ENCODE data around the gene ZNF281. TPM values are rescaled to one million over a fixed set of nuclear protein-coding genes. Genes with fewer than 3 reads are reported as not detected.
"Not testable (repeated sequence)": the region's sequence is repeated elsewhere in the genome, so short reads cannot be mapped to it uniquely, and the experiment has no call there.

The ZNF281 gene
- total RNA-seq, 1 experiment from 2014 or later, result 17.7 TPM

DNA sequence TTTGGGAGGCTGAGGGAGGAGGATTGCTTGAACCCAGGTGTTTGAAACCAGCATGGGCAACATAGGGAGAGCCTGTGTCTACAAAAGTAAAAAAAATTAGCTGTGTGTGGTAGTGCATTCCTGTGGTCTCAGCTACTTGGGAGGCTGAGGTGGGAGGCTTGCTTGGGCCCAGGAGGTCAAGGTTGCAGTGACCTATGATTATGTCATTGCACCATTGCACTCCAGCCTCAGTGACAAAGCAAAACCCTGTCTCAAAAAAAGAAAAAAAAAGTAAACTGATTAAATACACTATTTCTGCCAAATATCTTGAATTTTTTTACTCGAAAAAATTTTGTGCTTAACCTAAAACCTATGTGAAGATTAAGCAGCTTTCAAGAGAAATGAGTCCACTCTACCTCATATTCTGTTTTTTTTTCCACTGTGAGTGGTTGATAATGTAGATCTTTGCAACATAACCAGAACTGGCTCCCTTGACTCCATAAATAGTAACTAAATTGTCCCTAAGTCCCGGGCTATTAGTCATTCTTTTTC lies 19.4 kb upstream of the ZNF281 start:
- peak; percentile 82 for DNase-seq (ENCODE audit: low read depth)

GRCh38 chr1:200428482-200429205 lies 18.8 kb upstream of the ZNF281 start:
- DNase-seq (ENCODE audit: low read depth), result no peak

DNA sequence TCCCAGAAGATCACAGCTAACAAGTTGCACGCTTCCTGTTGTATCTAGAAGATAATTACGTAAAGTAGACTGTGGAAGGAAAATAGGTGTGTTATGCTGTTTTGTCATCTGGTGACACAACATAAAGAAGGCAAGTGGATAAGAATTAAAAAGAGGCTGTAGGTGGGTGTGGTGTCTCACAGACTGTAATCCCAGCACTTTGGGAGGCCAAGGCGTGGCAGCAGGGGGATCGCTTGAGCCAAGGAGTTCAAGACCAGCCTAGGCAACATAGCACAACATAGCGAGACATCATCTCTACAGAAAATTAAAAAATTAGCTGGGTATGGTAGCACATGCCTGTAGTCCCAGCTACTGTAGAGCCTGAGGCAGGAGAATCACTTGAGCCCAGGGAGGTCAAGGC lies 17.9 kb upstream of the ZNF281 start:
- no peak for DNase-seq (ENCODE audit: low read depth)

GRCh38 chr1:200426196-200426595 lies 16.4 kb upstream of the ZNF281 start:
- no peak for DNase-seq (ENCODE audit: low read depth)

- no peak for DNase-seq (ENCODE audit: low read depth)
These were observed 13.4 kb upstream of the ZNF281 start for GRCh38 chr1:200423235-200423634.

- DNase-seq (ENCODE audit: low read depth), result no peak
These were observed 12.4 kb upstream of the ZNF281 start for GRCh38 chr1:200422211-200422610.

GRCh38 chr1:200415789-200416593 lies 6.2 kb upstream of the ZNF281 start:
- peak; percentile 93 for DNase-seq (ENCODE audit: low read depth)

- DNase-seq (ENCODE audit: low read depth), result no peak
These were observed 5.4 kb upstream of the ZNF281 start for GRCh38 chr1:200415227-200415626.

DNA sequence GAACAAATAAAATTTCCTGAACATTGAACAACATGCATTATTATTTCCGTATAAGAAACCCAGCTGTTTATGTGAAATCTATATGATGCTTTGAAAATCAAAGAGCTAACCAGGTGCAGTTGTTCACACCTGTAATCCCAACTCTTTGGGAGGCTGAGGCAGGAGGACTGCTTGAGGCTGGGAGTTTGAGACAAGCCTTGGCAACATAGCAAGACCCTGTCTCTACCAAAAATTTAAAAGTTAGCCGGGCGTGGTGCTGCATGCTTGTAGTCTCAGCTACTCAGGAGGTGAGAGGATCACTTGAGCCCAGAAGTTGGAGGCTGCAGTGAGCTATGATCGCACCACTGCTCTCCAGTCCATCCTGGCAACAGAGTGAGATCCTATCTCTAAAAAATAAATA lies 4.8 kb upstream of the ZNF281 start:
- DNase-seq (ENCODE audit: low read depth), result no peak

DNA sequence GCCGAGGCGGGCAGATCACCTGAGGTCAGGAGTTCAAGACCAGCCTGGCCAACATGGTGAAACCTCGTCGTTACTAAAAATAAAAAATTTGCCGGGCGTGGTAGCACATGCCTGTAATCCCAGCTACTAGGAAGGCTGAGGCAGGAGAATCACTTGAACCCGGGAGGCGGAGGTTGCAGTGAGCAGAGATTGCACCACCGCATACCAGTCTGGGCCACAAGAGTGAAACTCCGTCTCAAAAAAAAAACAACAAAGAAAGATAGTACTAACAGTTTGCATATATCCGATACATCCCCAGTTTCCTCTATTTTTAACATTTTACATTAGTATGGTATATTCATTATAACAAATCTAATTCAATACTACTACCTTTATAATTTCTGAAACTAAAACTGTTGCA lies 3.9 kb upstream of the ZNF281 start:
- DNase-seq (ENCODE audit: low read depth), result not testable (repeated sequence)

DNA sequence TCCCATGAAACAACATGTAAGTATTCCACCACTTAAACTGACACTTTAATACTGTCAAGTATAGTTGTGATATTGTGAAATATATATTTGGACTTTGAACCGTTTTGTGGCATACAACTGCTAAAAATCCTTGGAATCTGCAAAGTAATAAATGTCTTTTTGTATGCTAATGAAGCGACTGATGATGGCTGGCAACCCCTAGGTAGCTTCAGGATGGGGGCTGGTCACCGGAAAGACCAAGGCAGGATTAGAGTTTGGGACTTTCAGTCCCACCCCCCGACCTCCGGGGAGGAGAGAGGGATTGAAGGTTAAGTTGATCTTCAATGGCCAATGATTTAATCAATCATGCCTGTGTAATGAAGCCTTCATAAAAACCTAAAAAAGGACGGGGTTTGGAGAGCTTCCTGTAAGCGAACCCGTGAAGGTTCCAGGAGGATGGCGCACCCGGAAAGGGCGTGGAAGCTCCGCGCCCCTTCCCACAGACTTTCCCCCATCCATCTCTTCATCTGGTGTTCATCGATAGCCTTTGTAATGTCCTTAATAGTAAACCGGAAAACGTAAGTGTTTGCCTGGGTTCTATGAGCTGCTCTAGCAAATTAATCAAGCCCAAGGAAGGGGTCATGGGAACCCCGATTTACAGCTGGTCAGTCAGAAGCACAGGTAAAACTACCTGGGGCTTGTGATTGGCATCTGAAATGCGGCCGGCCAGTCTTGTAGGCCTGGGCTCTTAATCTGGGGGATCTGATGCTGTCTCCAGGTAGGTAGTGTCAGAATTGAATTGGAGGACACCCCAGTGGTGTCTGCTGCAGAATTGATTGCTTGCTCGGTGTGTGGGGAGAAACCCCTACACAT lies 1.8 kb upstream of the ZNF281 start:
- no peak for DNase-seq (ENCODE audit: low read depth)

DNA sequence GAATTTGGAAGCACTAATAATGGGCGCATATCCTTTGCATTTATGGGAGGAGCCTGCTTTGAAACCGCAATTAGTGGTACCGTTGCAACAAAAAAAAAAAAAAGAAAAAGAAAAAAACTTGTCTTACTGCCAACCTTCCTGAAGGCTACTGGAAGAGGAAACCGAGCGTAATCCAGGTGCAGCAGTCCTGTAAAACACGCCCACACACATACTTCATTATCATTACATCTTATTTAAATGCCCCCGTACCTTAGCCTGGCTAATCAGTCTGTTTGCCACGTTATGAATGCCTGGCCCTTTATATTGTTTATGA lies 686 bp upstream of the ZNF281 start:
- DNase-seq (ENCODE audit: low read depth), result peak; percentile 11

DNA sequence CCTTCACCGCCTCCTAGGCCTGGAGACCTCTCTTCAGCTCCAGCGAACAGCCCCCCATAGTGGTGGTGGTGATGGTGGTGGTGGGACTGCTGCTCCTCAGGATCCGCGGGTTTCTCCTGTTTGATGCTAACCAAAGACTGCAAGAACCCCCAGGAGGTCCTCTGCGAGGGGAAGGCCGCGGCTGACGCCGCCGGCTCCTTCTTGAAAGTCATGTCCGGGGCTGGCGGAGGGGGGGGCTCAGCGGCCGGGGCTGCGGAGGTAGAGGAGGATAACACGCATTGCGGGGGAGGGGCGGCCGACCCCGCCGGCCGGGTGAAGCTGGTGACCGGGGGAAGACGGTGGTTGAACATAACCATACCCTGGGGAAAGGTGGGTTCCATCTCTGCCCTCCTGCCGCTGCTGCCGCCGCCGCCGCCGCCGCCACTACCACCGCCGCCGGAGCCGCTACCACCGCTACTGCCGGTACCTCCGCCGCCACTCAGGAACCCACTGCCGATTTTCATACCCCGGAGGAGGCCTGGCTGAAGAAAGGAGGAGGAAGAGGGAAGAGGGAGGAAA lies 554 bp downstream of the ZNF281 start:
- DNase-seq (ENCODE audit: low read depth), result no peak

- no peak for DNase-seq (ENCODE audit: low read depth)
These were observed 3.6 kb downstream of the ZNF281 start for GRCh38 chr1:200406161-200406797.

DNA sequence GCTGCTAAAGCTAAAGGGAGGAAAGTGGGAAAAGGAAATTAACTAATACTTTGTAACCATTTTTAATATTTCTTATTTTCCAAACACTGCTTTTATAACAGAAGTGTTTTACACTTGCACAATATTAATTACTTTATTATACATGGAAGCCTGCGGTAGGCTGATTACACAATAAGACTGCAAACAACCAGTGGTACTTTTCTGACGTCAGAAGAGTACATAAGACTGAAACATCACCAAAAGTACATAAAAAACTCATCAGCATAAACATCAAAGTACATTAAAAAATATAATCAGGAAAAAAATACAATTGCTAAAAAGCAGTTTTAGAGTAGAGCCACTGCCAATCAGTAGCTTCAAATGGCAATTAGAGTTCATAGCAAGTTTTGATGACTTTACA lies 4.6 kb downstream of the ZNF281 start:
- DNase-seq (ENCODE audit: low read depth), result no peak

DNA sequence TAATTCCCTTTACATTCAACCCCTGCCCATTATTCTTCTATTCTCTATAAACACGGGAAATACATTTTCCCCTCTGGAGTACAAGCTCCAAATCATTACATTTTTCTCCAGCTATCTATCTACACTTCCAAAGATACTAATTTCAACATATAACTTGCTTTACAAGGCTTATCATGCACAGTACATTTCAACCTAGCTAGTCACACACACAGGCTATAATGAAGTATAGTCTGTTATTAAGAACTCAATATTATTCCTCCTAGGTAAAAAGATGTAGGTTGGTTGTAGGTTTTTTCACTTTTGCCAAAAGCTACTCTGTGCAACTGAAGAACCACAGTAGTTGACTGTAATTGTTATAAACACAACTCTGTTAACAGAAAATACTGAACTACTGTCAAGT lies 8.1 kb downstream of the ZNF281 start:
- no peak for DNase-seq (ENCODE audit: low read depth)

DNA sequence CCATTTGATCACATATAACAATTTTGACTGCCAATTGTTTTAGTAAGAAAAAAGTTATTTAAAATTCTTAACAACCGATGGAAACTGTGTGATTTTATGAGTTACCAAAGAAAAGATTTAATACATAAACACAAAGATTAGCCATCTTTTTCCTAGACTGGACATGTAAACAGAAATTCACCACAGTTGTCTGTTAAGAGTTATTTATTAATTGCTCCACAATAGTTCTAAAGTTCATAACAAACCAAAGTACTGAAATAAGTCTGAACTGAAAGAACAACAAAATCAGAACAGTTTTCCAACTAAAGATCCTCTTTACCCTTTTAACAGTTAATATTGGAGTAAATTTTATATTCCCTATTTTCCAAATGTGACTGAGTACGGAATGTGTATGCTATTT lies 8.6 kb downstream of the ZNF281 start:
- no peak for DNase-seq (ENCODE audit: low read depth)

DNA sequence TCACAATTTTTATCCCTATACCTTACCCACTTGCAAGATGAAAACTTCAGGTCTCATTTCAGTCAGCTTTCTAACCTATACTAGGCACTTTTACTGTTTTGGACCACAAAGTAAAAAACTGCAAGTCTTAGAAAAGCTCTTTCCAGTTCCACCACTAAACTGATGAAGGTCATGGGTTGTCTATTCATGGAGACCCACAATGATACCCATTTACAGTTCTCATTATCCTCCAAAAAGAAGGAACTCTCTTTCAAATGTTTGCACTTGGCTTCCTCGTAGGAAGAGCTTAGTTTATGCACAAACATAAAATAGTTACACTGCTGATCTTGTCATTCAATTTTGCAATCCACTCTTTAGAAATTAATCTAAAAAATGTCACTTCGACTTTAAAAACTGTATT lies 9.3 kb downstream of the ZNF281 start:
- DNase-seq (ENCODE audit: low read depth), result no peak

- no peak for DNase-seq (ENCODE audit: low read depth)
These were observed 10.0 kb downstream of the ZNF281 start for GRCh38 chr1:200399860-200400259.

GRCh38 chr1:200398373-200398772 lies 11.5 kb downstream of the ZNF281 start:
- no peak for DNase-seq (ENCODE audit: low read depth)

DNA sequence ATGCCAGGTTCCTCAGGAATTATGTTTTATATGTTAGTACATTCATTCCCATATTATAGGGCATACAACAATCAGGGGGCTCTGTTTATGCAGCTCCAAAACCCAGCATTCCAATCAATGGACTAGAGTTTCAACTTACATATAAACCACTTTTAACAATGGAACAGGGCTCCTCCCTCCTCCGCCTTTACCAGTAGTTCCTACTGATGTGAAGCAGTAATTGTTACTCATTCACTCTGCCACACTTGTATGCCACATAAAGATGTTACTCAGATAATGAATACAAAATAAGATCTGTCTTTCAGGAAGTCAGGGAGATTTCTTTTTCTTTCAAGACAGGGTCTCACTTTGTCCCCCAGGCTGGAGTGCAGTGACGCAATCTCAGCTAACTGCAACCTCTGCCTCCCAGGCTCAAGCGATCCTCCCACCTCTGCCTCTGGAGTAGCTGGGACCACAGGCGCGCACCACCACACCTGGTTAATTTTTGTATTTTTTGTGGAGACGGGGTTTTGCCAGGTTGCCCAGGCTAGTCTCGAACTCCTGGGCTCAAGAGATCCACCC lies 17.1 kb downstream of the ZNF281 start:
- no peak for DNase-seq (ENCODE audit: low read depth)
